ENCODE results near the gene SWT1. TPM values are rescaled to one million over a fixed set of nuclear protein-coding genes. Genes with fewer than 3 reads are reported as not detected.

Gene SWT1
- total and polyA plus RNA-seq, 2 of the 13 experiments (the other 11 are each of a cell fraction or from before 2014, with no cell fraction given), result 1.7 to 2.5 TPM

- TF ChIP-seq ZNF639 (CRISPR knock-in tag; conservative IDR thresholded peaks at IDR 0.05) (no peak), ZNF577 (CRISPR knock-in tag; IDR thresholded peaks at IDR 0.05; ENCODE audit: borderline replicate concordance, low read depth) (no peak), ZNF746 (CRISPR knock-in tag; IDR thresholded peaks at IDR 0.05) (no peak), KLF16 (CRISPR knock-in tag; IDR thresholded peaks at IDR 0.05) (no peak)
Measured at GRCh38 chr1:185322636-185323035, 165.7 kb downstream of the SWT1 start (continued).

GRCh38 chr1:185324118-185324517 lies 167.2 kb downstream of the SWT1 start:
- FAIRE-seq, result peak; percentile 4
- WGBS (ENCODE audit: low lambda C conversion rate), result 82% methylated on average over 3 of the region's 3 CpGs
- ChIA-PET CTCF (ENCODE audit: low intra/inter-chr PET ratio, low total read pairs) (no interaction called here), POLR2A (no interaction called here)
- Histone ChIP-seq H3K27ac (ENCODE audit: extremely low read length, insufficient read depth, low read length) (peak overlapping the region; percentile 16), H3K4me2 (ENCODE audit: low read depth, low read length) (no peak overlapping the region), H3K9me3 (ENCODE audit: low read length) (no peaks in the 10 kb centered on the region), H3K79me2 (ENCODE audit: insufficient read depth, low read length) (no peaks in the 10 kb centered on the region), H3K36me3 (replicated peaks in 1 of 2; ENCODE audit: control insufficient read depth in 1 of 2, insufficient read depth in 2 of 2, low read length in 2 of 2) (no peaks in the 10 kb centered on the region), H3K4me1 (ENCODE audit: insufficient read depth, low read length) (peaks cover 30% of the 10 kb centered on the region), H4K20me1 (ENCODE audit: insufficient read depth, low read length) (no peaks in the 10 kb centered on the region), H2AFZ (ENCODE audit: low read length) (no peak overlapping the region), H3K4me3 (replicated peaks in 1 of 3; ENCODE audit: insufficient read depth in 1 of 3, low read depth in 2 of 3, low read length in 3 of 3) (no peak overlapping the region), H3K9ac (ENCODE audit: insufficient read depth, low read depth, low read length) (no peak overlapping the region), H3K27me3 (ENCODE audit: control insufficient read depth in 1 of 2, insufficient read depth in 2 of 2, low read length in 2 of 2) (no peaks in the 10 kb centered on the region)
- DNase-seq (ENCODE audit: low spot score), result no peak
- TF ChIP-seq ZNF143 (CRISPR knock-in tag; IDR thresholded peaks at IDR 0.05), result no peak
- 0 out of 2 replicates have a peak, but pooled peaks have one; percentile 23 for TF ChIP-seq GATAD2A (CRISPR knock-in tag; IDR thresholded peaks at IDR 0.05)
- no peak for TF ChIP-seq SOX6 (IDR thresholded peaks at IDR 0.05)
- peak; percentile 48 for TF ChIP-seq SOX6 (CRISPR knock-in tag; IDR thresholded peaks at IDR 0.05)
- TF ChIP-seq ZNF362 (CRISPR knock-in tag; IDR thresholded peaks at IDR 0.05; ENCODE audit: borderline replicate concordance), result peak; percentile 54; the same call in 1 of the 2 replicates
- TF ChIP-seq PAXIP1 (CRISPR knock-in tag; conservative IDR thresholded peaks at IDR 0.05), result 0 out of 2 replicates have a peak, but pooled peaks have one; percentile 24
- TF ChIP-seq PRDM10 (CRISPR knock-in tag; IDR thresholded peaks at IDR 0.05; ENCODE audit: low read depth), result no peak
- ATAC-seq, result peak; percentile 56
- intact Hi-C loops (cut with micrococcal nuclease; ENCODE audit: unreplicated experiment) (loop anchor here (2.0 kb wide), 1 partner anchor 25 kb away; no protein-coding TSS in a partner anchor), in situ Hi-C loops (cut with HindIII; ENCODE audit: extremely low pct_ligation_motif_present, low pct_unique_long_range_greater_than_20kb) (no loop called here)
- BruUV-seq (replicated peaks), result no TSS peak

All from HepG2 (cell line).